PC-3 (cell line): ENCODE measurements around the gene RNASEL.

Source experiments
- EZH2 ChIP-seq: fragments of 300-600 bp; sonication (generic); IDR thresholded peaks from one replicate; pipeline ENCODE4 v1.6.1; 2017; ENCODE audit warnings: antibody characterized with exemption, mild to moderate bottlenecking, low read length; ENCODE audit not compliant: unreplicated experiment
- EZH2phosphoT487 ChIP-seq: fragments of 300-600 bp; sonication (generic); IDR thresholded peaks from 2 replicates; pipeline ENCODE4 v1.6.1; 2018; ENCODE audit warnings: mild to moderate bottlenecking, antibody characterized with exemption, low read length, borderline replicate concordance

DNA sequence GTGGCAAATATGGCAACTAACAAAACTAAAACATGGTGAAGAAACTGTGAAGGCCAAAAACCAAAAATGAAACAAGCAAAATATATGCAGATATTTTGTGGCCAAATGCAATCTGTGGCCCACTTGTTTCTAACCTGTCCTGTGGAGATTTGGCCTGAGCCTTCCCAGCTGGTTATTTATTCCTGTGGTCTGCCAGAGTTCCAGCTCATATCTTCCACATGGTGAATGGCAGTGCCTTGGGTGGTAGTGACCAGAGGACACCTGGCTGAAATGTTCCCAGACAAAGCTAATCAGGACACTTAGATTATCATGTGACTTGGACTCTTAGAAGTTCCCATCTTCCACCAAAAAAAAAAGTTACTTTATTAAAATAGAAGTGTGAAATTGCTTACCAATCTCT lies 39.7 kb downstream of the RNASEL start:
- TF ChIP-seq EZH2phosphoT487 (no peak), EZH2 (no peak)
